Lower lobe of right lung (tissue), 2 donors: ENCODE results near the gene DPY19L2. TPM values are rescaled to one million over a fixed set of nuclear protein-coding genes. Genes with fewer than 3 reads are reported as not detected.
A peak's percentile ranks its signal among the peaks of the same experiment; 100 is the strongest.
"Not testable (repeated sequence)": the region's sequence is repeated elsewhere in the genome, so short reads cannot be mapped to it uniquely, and the experiment has no call there.

ENCODE experiments used
- ATAC-seq, 2 donors: fragments of 200-7000 bp; cut with Tn5 transposase; one replicate each; pipeline ENCODE4 v1.9.1; 2020 to 2022; ENCODE audit warnings: mild to moderate bottlenecking in 2 of 2, moderate library complexity in 2 of 2
- DNase-seq: peaks from one replicate; pipeline ENCODE4 v3.0.0-alpha.2; 2020
- H3K27ac ChIP-seq: fragments of 200-600 bp; one replicate; pipeline ENCODE4 v1.8.0; 2022
- H3K27me3 ChIP-seq: fragments of 200-600 bp; one replicate; pipeline ENCODE4 v1.8.0; 2022; ENCODE audit warnings: low read depth
- H3K36me3 ChIP-seq: fragments of 200-600 bp; one replicate; pipeline ENCODE4 v1.8.0; 2022; ENCODE audit warnings: mild to moderate bottlenecking
- H3K4me1 ChIP-seq: fragments of 200-600 bp; one replicate; pipeline ENCODE4 v1.8.0; 2022
- H3K4me3 ChIP-seq: fragments of 200-600 bp; one replicate; pipeline ENCODE4 v1.8.0; 2022; ENCODE audit warnings: mild to moderate bottlenecking
- H3K9me3 ChIP-seq: fragments of 200-600 bp; one replicate; pipeline ENCODE4 v1.8.0; 2022
- CTCF ChIP-seq: fragments of 200-600 bp; IDR thresholded peaks from one replicate; pipeline ENCODE4 v1.8.0; 2022; ENCODE audit warnings: antibody characterized with exemption, mild to moderate bottlenecking
- intact Hi-C: fragments of 100-400 bp; cut with DNase I; formaldehyde crosslinking; loops from one replicate; pipeline ENCODE4 v1.11.0; 2022
- long read RNA-seq: library from polyadenylated mRNA; unstranded; transcript quantifications from one replicate; pipeline ENCODE4 v2.0.0, GENCODE V29; 2021
- total RNA-seq: library from RNA; stranded (reverse); fragmentation: NEBNext Ultra II Directional; extraction: Animal tissue kit (Norgen Biotek cat#: 25700); gene quantifications from one replicate; pipeline ENCODE4 v1.2.1, GENCODE V29; 2021
- donor health status: DM: no; HTN: yes; CAD: no; lungs with severe emphysema.

Gene DPY19L2
- total RNA-seq = 3.2 TPM
- long read RNA-seq = 0 reads

GRCh38 chr12:63668028-63668799 is at the start of gene DPY19L2:
DPY19L2 (minus strand) TSS chr12:63668493; CDS start chr12:63668393, 100 bp downstream.
- intact Hi-C loops = no loop called here
- TF ChIP-seq CTCF = no peak
- Histone ChIP-seq H3K36me3 (no peaks in the 10 kb centered on the region), H3K4me3 (peak within 1 kb of the TSS; percentile 63), H3K27ac (peak within 1 kb of the TSS; percentile 41), H3K27me3 (no peaks in the 10 kb centered on the region), H3K4me1 (no peaks in the 10 kb centered on the region), H3K9me3 (no peaks in the 10 kb centered on the region)
- peak; percentile 57 for DNase-seq
- peak; percentile 85 to 88 for ATAC-seq

- H3K27me3 ChIP-seq, H3K36me3 ChIP-seq, H3K4me3 ChIP-seq, intact Hi-C loops, H3K9me3 ChIP-seq, H3K27ac ChIP-seq, ATAC-seq, H3K4me1 ChIP-seq, DNase-seq: not testable (repeated sequence)
Measured at GRCh38 chr12:63716891-63717290, 48.6 kb upstream of the DPY19L2 start.

DNA sequence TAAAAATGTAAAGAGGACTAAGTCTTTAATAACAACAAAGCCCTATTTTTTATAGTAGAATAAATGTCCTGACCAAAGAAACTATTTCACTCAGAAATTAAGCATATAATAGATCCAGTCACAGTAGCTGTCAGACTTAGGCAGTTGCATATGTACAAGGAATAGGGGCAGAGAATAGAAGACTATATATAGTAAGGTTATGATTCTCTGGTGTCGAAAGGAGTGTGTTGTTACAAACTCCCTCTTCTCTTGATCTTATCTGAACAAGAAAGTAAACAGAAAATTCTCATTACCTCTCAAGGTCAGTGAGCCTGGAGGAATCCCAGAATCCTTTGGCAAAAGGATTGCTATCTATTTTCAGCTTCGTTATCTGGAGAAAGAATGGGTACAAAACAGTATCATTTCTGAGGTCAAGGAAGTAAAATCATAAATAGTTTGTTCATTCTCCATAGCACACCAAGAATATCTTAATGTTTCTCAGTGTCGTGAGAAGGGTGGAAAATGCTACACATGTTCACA is 46.9 kb upstream of the DPY19L2 start:
- H3K27me3 ChIP-seq, H3K36me3 ChIP-seq, H3K9me3 ChIP-seq, intact Hi-C loops, H3K27ac ChIP-seq, H3K4me3 ChIP-seq, H3K4me1 ChIP-seq, ATAC-seq, DNase-seq: not testable (repeated sequence)

- intact Hi-C loops, H3K27me3 ChIP-seq, H3K9me3 ChIP-seq, H3K4me3 ChIP-seq, H3K4me1 ChIP-seq, H3K36me3 ChIP-seq, DNase-seq, ATAC-seq, H3K27ac ChIP-seq: not testable (repeated sequence)
Measured at GRCh38 chr12:63714409-63714808, 46.1 kb upstream of the DPY19L2 start.

GRCh38 chr12:63713681-63714075 is 45.4 kb upstream of the DPY19L2 start:
- H3K27me3 ChIP-seq, DNase-seq, H3K4me3 ChIP-seq, ATAC-seq, H3K36me3 ChIP-seq, H3K4me1 ChIP-seq, intact Hi-C loops, H3K27ac ChIP-seq, H3K9me3 ChIP-seq: not testable (repeated sequence)

- ATAC-seq, H3K9me3 ChIP-seq, H3K36me3 ChIP-seq, H3K4me1 ChIP-seq, H3K27me3 ChIP-seq, DNase-seq, H3K4me3 ChIP-seq, intact Hi-C loops, H3K27ac ChIP-seq: not testable (repeated sequence)
Measured at GRCh38 chr12:63712979-63713680, 44.8 kb upstream of the DPY19L2 start.

- H3K9me3 ChIP-seq, ATAC-seq, H3K4me3 ChIP-seq, H3K36me3 ChIP-seq, H3K27me3 ChIP-seq, intact Hi-C loops, H3K4me1 ChIP-seq, H3K27ac ChIP-seq, DNase-seq: not testable (repeated sequence)
Measured at GRCh38 chr12:63712376-63712974, 44.2 kb upstream of the DPY19L2 start.

DNA sequence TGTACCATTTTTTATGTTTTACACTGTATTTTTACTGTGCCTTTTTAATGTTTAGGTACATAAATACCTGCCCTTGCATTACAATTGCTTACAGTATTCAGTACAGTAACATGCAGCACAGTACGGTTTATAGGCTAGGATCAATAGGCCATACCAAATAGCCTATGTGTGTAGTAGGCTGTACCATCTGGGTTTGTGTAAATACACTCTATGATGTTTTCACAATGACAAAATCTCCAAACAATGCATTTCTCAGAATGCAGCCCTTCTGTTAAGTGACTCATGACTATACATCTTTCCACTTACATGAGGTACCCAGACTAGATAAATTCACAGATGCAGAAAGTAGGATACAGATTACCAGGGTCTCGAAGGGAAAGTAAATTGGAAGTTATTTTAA is 43.0 kb upstream of the DPY19L2 start:
- not testable (repeated sequence) for DNase-seq

DNA sequence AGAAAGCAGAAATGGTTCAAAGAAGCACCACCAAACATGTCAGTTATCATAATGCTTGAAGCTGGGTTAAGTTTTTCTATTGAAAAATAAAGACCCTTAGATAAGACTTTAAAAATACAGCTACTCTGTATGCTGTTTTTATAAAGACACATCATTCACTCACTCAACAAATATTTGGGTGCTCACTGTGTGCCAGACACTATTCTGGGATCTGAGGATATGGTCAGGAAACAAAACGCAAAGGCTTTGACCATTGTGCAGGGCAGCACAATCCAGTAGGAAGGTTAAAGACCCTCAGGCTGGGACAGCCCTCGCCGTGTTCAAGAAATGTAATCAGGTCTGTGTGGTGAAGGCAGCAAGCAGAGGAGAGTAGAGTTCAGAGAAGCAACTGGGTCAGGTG is 38.0 kb upstream of the DPY19L2 start:
- DNase-seq (no peak), ATAC-seq (no peak)
- no peak for TF ChIP-seq CTCF

More for the DNA sequence above, 43.0 kb upstream of the DPY19L2 start:
- H3K9me3 ChIP-seq, H3K4me3 ChIP-seq, H3K27me3 ChIP-seq, H3K27ac ChIP-seq, H3K36me3 ChIP-seq, ATAC-seq, intact Hi-C loops, H3K4me1 ChIP-seq: not testable (repeated sequence)

GRCh38 chr12:63699678-63700382 is 31.5 kb upstream of the DPY19L2 start:
- DNase-seq, intact Hi-C loops: not testable (repeated sequence)

More for the DNA sequence above, 38.0 kb upstream of the DPY19L2 start:
- H3K4me1 ChIP-seq = no peaks in the 10 kb centered on the region
- H3K36me3 ChIP-seq = no peaks in the 10 kb centered on the region
- no peaks in the 10 kb centered on the region for H3K9me3 ChIP-seq
- intact Hi-C loops = no loop called here
- H3K4me3 ChIP-seq = no peak overlapping the region
- H3K27me3 ChIP-seq = no peaks in the 10 kb centered on the region
- no peak overlapping the region for H3K27ac ChIP-seq

DNA sequence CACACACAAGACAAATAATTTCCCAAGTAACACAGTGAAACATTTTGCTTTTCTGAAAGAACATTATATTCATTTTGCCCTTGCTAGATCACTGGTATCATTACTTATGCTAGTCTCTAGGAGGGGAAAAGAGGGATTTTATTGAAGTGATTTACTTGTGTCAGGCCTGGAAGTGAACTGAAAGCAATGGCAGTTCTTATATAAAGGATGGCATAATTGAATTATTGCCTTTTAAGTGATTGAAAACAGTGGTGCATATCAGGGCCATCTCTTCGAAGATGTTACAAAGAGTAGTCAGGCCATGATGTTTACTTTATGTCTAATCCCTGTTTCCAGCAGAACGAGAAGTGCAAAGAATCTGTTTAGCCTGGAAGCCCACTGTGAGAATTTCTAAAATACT is 30.7 kb upstream of the DPY19L2 start:
- H3K4me3 ChIP-seq, ATAC-seq, H3K27ac ChIP-seq, H3K27me3 ChIP-seq, H3K9me3 ChIP-seq, H3K36me3 ChIP-seq, intact Hi-C loops, DNase-seq, H3K4me1 ChIP-seq: not testable (repeated sequence)

More at GRCh38 chr12:63699678-63700382, 31.5 kb upstream of the DPY19L2 start:
- not testable (repeated sequence) for ATAC-seq, H3K4me1 ChIP-seq, H3K27me3 ChIP-seq, H3K36me3 ChIP-seq, H3K9me3 ChIP-seq, H3K27ac ChIP-seq, H3K4me3 ChIP-seq
